Activated CD8-positive, alpha-beta T cell treated with anti-CD3 and anti-CD28 coated beads for 36 hours (primary cell): ENCODE measurements around the gene ITPR2. TPM values are rescaled to one million over a fixed set of nuclear protein-coding genes. Genes with fewer than 3 reads are reported as not detected.

Experiments
- ATAC-seq: fragments of 200-7000 bp; cut with Tn5 transposase; one replicate; pipeline ENCODE4 v1.10.0; 2021; ENCODE audit warnings: mild to moderate bottlenecking, moderate library complexity
- CTCF ChIA-PET: fragments of 350-600 bp; sonication (Branson Sonifier 250); formaldehyde crosslinking; loops from one replicate; lab custom pipeline; 2021; ENCODE audit warnings: antibody characterized with exemption; lab: Charles Lee
- POLR2A ChIA-PET: fragments of 350-600 bp; sonication (Branson Sonifier 250); formaldehyde crosslinking; loops from one replicate; lab custom pipeline; 2021; ENCODE audit warnings: antibody characterized with exemption; lab: Charles Lee
- DNase-seq: peaks from one replicate; pipeline ENCODE4 v3.0.0-alpha.2; 2020
- H3K27ac Mint-ChIP-seq: one replicate; pipeline ENCODE4 v1.8.0; 2021; ENCODE audit warnings: mild to moderate bottlenecking, mixed read lengths
- H3K27me3 Mint-ChIP-seq: one replicate; pipeline ENCODE4 v1.8.0; 2021; ENCODE audit warnings: mixed read lengths
- H3K36me3 Mint-ChIP-seq: one replicate; pipeline ENCODE4 v1.8.0; 2021; ENCODE audit warnings: low read depth, mixed read lengths
- H3K4me1 Mint-ChIP-seq: one replicate; pipeline ENCODE4 v1.8.0; 2021; ENCODE audit warnings: low read depth, mixed read lengths
- H3K4me3 Mint-ChIP-seq: one replicate; pipeline ENCODE4 v1.8.0; 2021; ENCODE audit warnings: mild to moderate bottlenecking, moderate library complexity, mixed read lengths
- H3K9me3 Mint-ChIP-seq: one replicate; pipeline ENCODE4 v1.8.0; 2021; ENCODE audit warnings: mixed read lengths
- CTCF ChIP-seq: fragments of 200-600 bp; IDR thresholded peaks from one replicate; pipeline ENCODE4 v1.8.0; 2022; ENCODE audit warnings: antibody characterized with exemption, mild to moderate bottlenecking
- intact Hi-C: fragments of 100-400 bp; cut with micrococcal nuclease; formaldehyde crosslinking; loops from one replicate; pipeline ENCODE4 v1.10.0; 2022
- total RNA-seq, 2 experiments: library from RNA; stranded (reverse); gene quantifications; one replicate each; pipeline ENCODE4 v1.2.3, GENCODE V29; 2021

Gene ITPR2
- total RNA-seq, 2 experiments from 2014 or later: 38.9 to 41.2 TPM

- DNase-seq (no peak), ATAC-seq (no peak)
- no peaks in the 10 kb centered on the region for H3K27me3 Mint-ChIP-seq
- intact Hi-C loops: no loop called here
- no peak overlapping the region for H3K27ac Mint-ChIP-seq
- peaks cover 21% of the 10 kb centered on the region for H3K36me3 Mint-ChIP-seq
- H3K9me3 Mint-ChIP-seq: no peaks in the 10 kb centered on the region
- ChIA-PET POLR2A (no interaction called here), CTCF (interaction anchor here (1.6 kb wide), 1 partner anchor 23 kb away, joined by 4 read pairs; no protein-coding TSS in a partner anchor)
- no peak for TF ChIP-seq CTCF
- no peak overlapping the region for H3K4me3 Mint-ChIP-seq
- H3K4me1 Mint-ChIP-seq: peaks cover 42% of the 10 kb centered on the region
These were observed 108.7 kb downstream of the ITPR2 start for GRCh38 chr12:26724309-26724702.

- intact Hi-C loops: no loop called here
- Mint-ChIP-seq H3K27ac (no peak overlapping the region), H3K27me3 (no peaks in the 10 kb centered on the region), H3K4me3 (no peak overlapping the region), H3K36me3 (peaks cover 15% of the 10 kb centered on the region), H3K9me3 (no peaks in the 10 kb centered on the region), H3K4me1 (peaks cover 36% of the 10 kb centered on the region)
- POLR2A ChIA-PET: interaction anchor here (1.0 kb wide), 1 partner anchor 76 kb away, joined by 3 read pairs; no protein-coding TSS in a partner anchor
- ATAC-seq (no peak), DNase-seq (no peak)
- no peak for TF ChIP-seq CTCF
- CTCF ChIA-PET: interaction anchor here (1.6 kb wide), 1 partner anchor 22 kb away, joined by 4 read pairs; no protein-coding TSS in a partner anchor
These were observed 109.3 kb downstream of the ITPR2 start for GRCh38 chr12:26723379-26724308.

- intact Hi-C loops: no loop called here
- DNase-seq (no peak), ATAC-seq (no peak)
- CTCF ChIA-PET: interaction anchor here (0.8 kb wide), 1 partner anchor 14 kb away, joined by 3 read pairs; no protein-coding TSS in a partner anchor
- POLR2A ChIA-PET: no interaction called here
- H3K9me3 Mint-ChIP-seq: no peaks in the 10 kb centered on the region
- H3K27ac Mint-ChIP-seq: no peak overlapping the region
- H3K27me3 Mint-ChIP-seq: no peaks in the 10 kb centered on the region
- H3K4me1 Mint-ChIP-seq: peaks cover 18% of the 10 kb centered on the region
- H3K4me3 Mint-ChIP-seq: no peak overlapping the region
- peaks cover 12% of the 10 kb centered on the region for H3K36me3 Mint-ChIP-seq
- TF ChIP-seq CTCF: no peak
These were observed 111.2 kb downstream of the ITPR2 start for GRCh38 chr12:26721800-26722199.

GRCh38 chr12:26719852-26720251 lies 113.1 kb downstream of the ITPR2 start:
- H3K27ac Mint-ChIP-seq: no peak overlapping the region
- DNase-seq (no peak), ATAC-seq (no peak)
- intact Hi-C loops: no loop called here
- H3K9me3 Mint-ChIP-seq: no peaks in the 10 kb centered on the region
- ChIA-PET POLR2A (no interaction called here), CTCF (interaction anchor here (1.3 to 1.6 kb wide), 3 partner anchors 9 to 23 kb away, joined by 3 to 5 read pairs (median 3); no protein-coding TSS in a partner anchor)
- H3K27me3 Mint-ChIP-seq: no peaks in the 10 kb centered on the region
- H3K4me1 Mint-ChIP-seq: peaks cover 10% of the 10 kb centered on the region
- peaks cover 16% of the 10 kb centered on the region for H3K36me3 Mint-ChIP-seq
- H3K4me3 Mint-ChIP-seq: no peak overlapping the region
- no peak for TF ChIP-seq CTCF

GRCh38 chr12:26717757-26718156 lies 115.2 kb downstream of the ITPR2 start:
- CTCF ChIA-PET: no interaction called here

More at GRCh38 chr12:26717757-26718156, 115.2 kb downstream of the ITPR2 start:
- H3K4me3 Mint-ChIP-seq: no peak overlapping the region
- H3K9me3 Mint-ChIP-seq: no peaks in the 10 kb centered on the region
- POLR2A ChIA-PET: interaction anchor here (0.6 kb wide), 1 partner anchor 45 kb away, joined by 3 read pairs; no protein-coding TSS in a partner anchor
- TF ChIP-seq CTCF: no peak
- intact Hi-C loops: no loop called here
- H3K27me3 Mint-ChIP-seq: no peaks in the 10 kb centered on the region
- ATAC-seq (no peak), DNase-seq (no peak)
- H3K36me3 Mint-ChIP-seq: peaks cover 17% of the 10 kb centered on the region
- H3K4me1 Mint-ChIP-seq: peaks cover 2% of the 10 kb centered on the region
- H3K27ac Mint-ChIP-seq: no peak overlapping the region
